Activated T-cell treated with anti-CD3 and anti-CD28 coated beads, Interleukin-2, amount 50 U/mL, for 48 hours (primary cell): ENCODE results near the gene OR9A4.

Experiments
- DNase-seq, 2 experiments: peaks; one replicate each; pipeline ENCODE4 v3.0.0-alpha.2; 2020

OR9A4 gene

GRCh38 chr7:141949451-141949850 lies 33.3 kb downstream of the OR9A4 start:
- no peak for DNase-seq

GRCh38 chr7:141949911-141950310 lies 33.7 kb downstream of the OR9A4 start:
- DNase-seq, result no peak

- DNase-seq, result no peak
These were observed 34.6 kb downstream of the OR9A4 start for GRCh38 chr7:141950806-141951205.

GRCh38 chr7:141952461-141952860 lies 36.3 kb downstream of the OR9A4 start:
- DNase-seq, result no peak

GRCh38 chr7:141954334-141954733 lies 38.1 kb downstream of the OR9A4 start:
- no peak for DNase-seq

- DNase-seq, result no peak
These were observed 39.9 kb downstream of the OR9A4 start for GRCh38 chr7:141956084-141956483.

GRCh38 chr7:141960687-141961422 lies 44.7 kb downstream of the OR9A4 start:
- no peak for DNase-seq
